Measurements from ENCODE around the gene UBA6. TPM values are rescaled to one million over a fixed set of nuclear protein-coding genes. Genes with fewer than 3 reads are reported as not detected.
A peak's percentile ranks its signal among the peaks of the same experiment; 100 is the strongest.

UBA6 gene
- total and polyA plus RNA-seq, 9 of the 15 experiments (the other 6 are each of a cell fraction or from before 2014, with no cell fraction given) = 22.9 to 139 (median 94.6) TPM

GRCh38 chr4:67702166-67702565 lies 1.2 kb upstream of the UBA6 start (continued):
- TF ChIP-seq PTTG1 (tag; IDR thresholded peaks at IDR 0.05; ENCODE audit: low read depth) (peak; percentile 74), ERF (CRISPR knock-in tag; IDR thresholded peaks at IDR 0.05) (0 out of 2 replicates have a peak, but pooled peaks have one; percentile 23), CEBPG (CRISPR knock-in tag; IDR thresholded peaks at IDR 0.05) (no peak), CEBPG (tag; conservative IDR thresholded peaks at IDR 0.05 in 1 of 2, IDR thresholded peaks at IDR 0.05 in 1 of 2) (no peak), ZKSCAN8 (CRISPR knock-in tag; IDR thresholded peaks at IDR 0.05) (0 out of 2 replicates have a peak, but pooled peaks have one; percentile 46), ZNF707 (CRISPR knock-in tag; conservative IDR thresholded peaks at IDR 0.05) (no peak)
- TF ChIP-seq, protein P1, sequence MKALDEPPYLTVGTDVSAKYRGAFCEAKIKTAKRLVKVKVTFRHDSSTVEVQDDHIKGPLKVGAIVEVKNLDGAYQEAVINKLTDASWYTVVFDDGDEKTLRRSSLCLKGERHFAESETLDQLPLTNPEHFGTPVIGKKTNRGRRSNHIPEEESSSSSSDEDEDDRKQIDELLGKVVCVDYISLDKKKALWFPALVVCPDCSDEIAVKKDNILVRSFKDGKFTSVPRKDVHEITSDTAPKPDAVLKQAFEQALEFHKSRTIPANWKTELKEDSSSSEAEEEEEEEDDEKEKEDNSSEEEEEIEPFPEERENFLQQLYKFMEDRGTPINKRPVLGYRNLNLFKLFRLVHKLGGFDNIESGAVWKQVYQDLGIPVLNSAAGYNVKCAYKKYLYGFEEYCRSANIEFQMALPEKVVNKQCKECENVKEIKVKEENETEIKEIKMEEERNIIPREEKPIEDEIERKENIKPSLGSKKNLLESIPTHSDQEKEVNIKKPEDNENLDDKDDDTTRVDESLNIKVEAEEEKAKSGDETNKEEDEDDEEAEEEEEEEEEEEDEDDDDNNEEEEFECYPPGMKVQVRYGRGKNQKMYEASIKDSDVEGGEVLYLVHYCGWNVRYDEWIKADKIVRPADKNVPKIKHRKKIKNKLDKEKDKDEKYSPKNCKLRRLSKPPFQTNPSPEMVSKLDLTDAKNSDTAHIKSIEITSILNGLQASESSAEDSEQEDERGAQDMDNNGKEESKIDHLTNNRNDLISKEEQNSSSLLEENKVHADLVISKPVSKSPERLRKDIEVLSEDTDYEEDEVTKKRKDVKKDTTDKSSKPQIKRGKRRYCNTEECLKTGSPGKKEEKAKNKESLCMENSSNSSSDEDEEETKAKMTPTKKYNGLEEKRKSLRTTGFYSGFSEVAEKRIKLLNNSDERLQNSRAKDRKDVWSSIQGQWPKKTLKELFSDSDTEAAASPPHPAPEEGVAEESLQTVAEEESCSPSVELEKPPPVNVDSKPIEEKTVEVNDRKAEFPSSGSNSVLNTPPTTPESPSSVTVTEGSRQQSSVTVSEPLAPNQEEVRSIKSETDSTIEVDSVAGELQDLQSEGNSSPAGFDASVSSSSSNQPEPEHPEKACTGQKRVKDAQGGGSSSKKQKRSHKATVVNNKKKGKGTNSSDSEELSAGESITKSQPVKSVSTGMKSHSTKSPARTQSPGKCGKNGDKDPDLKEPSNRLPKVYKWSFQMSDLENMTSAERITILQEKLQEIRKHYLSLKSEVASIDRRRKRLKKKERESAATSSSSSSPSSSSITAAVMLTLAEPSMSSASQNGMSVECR (CRISPR knock-in tag; IDR thresholded peaks at IDR 0.05) = no peak

All from K562 (cell line).